Left cardiac atrium (tissue), 4 donors: ENCODE data around the gene CTBP2. TPM values are rescaled to one million over a fixed set of nuclear protein-coding genes. Genes with fewer than 3 reads are reported as not detected.

ENCODE experiments used
- ATAC-seq, 2 donors: fragments of 200-7000 bp; cut with Tn5 transposase; one replicate each; pipeline ENCODE4 v1.9.1; 2020; ENCODE audit warnings: mild to moderate bottlenecking in 2 of 2, moderate library complexity in 2 of 2
- DNase-seq: peaks from one replicate; pipeline ENCODE4 v3.0.0-alpha.2; 2020
- intact Hi-C, 2 donors: fragments of 100-400 bp; cut with DNase I; formaldehyde crosslinking; loops; one replicate each; pipeline versions ENCODE4 v1.14.1 to v1.15.1; 2022 to 2023
- total RNA-seq, 2 donors: library from RNA; stranded (reverse); fragmentation: NEBNext Ultra II Directional; extraction: Animal tissue kit (Norgen Biotek cat#: 25700); gene quantifications; one replicate each; pipeline ENCODE4 v1.2.1, GENCODE V29; 2021
- donor health status: DM: no; HTN: yes; CAD: no.
- donor health status: DM: no; HTN: yes; CAD: no; lungs with severe emphysema.
- donor health status: DM: yes; HTN: yes; CAD: no.
- donor health status: Dilated cardiomyopathy.

Gene CTBP2
- total RNA-seq, 2 donors from 2014 or later, result 30.8 to 36.8 TPM

GRCh38 chr10:125027871-125028869, 132.2 kb downstream of the CTBP2 start:
- ATAC-seq, result peak; percentile 29 to 40

GRCh38 chr10:125026974-125027735, 133.2 kb downstream of the CTBP2 start:
- ATAC-seq (no peak), DNase-seq (no peak)
- intact Hi-C loops, result no loop called here

More at GRCh38 chr10:125027871-125028869, 132.2 kb downstream of the CTBP2 start:
- intact Hi-C loops, result no loop called here
- no peak for DNase-seq

- ATAC-seq (no peak), DNase-seq (no peak)
- intact Hi-C loops, result no loop called here
Observed at GRCh38 chr10:125026036-125026931, 134.1 kb downstream of the CTBP2 start.

- intact Hi-C loops, result no loop called here
- ATAC-seq (no peak), DNase-seq (no peak)
Observed at GRCh38 chr10:125025341-125025740, 135.0 kb downstream of the CTBP2 start.

- ATAC-seq (no peak), DNase-seq (no peak)
- intact Hi-C loops, result no loop called here
Observed at GRCh38 chr10:125024497-125025234, 135.7 kb downstream of the CTBP2 start.

GRCh38 chr10:125023862-125024496, 136.4 kb downstream of the CTBP2 start:
- DNase-seq, result peak; percentile 75
- ATAC-seq, result peak; percentile 54 to 62
- intact Hi-C loops, result no loop called here

- ATAC-seq (peak; percentile 7 to 47), DNase-seq (no peak)
- intact Hi-C loops, result no loop called here
Observed at GRCh38 chr10:125023255-125023654, 137.1 kb downstream of the CTBP2 start.

- intact Hi-C loops, result no loop called here
- ATAC-seq, result no peak
- no peak for DNase-seq
Observed at GRCh38 chr10:125022671-125023070, 137.7 kb downstream of the CTBP2 start.

- no peak for ATAC-seq
- DNase-seq, result no peak
- intact Hi-C loops, result no loop called here
Observed at GRCh38 chr10:125021686-125022344, 138.5 kb downstream of the CTBP2 start.

- DNase-seq, result no peak
- ATAC-seq, result no peak
- intact Hi-C loops, result no loop called here
Observed at GRCh38 chr10:125020871-125021270, 139.5 kb downstream of the CTBP2 start.

- DNase-seq, result no peak
- no peak for ATAC-seq
- intact Hi-C loops, result no loop called here
Observed at GRCh38 chr10:125020386-125020785, 140.0 kb downstream of the CTBP2 start.

GRCh38 chr10:125018576-125019143, 141.7 kb downstream of the CTBP2 start:
- intact Hi-C loops, result no loop called here
- DNase-seq, result no peak
- no peak for ATAC-seq

GRCh38 chr10:125017547-125018298, 142.6 kb downstream of the CTBP2 start:
- DNase-seq (no peak), ATAC-seq (no peak)
- intact Hi-C loops, result no loop called here

GRCh38 chr10:125016611-125017202, 143.7 kb downstream of the CTBP2 start:
- DNase-seq, result peak; percentile 76
- intact Hi-C loops, result no loop called here
- peak; percentile 39 to 55 for ATAC-seq

GRCh38 chr10:125016123-125016522, 144.2 kb downstream of the CTBP2 start:
- intact Hi-C loops, result no loop called here
- ATAC-seq (peak; percentile 24 to 25), DNase-seq (peak; percentile 52)

- ATAC-seq (peak; percentile 37 to 57), DNase-seq (no peak)
- intact Hi-C loops, result no loop called here
Observed at GRCh38 chr10:125015356-125015944, 144.9 kb downstream of the CTBP2 start.
